Mucosa of gallbladder (tissue), 1 donor: ENCODE data around the gene SPATA25. TPM values are rescaled to one million over a fixed set of nuclear protein-coding genes. Genes with fewer than 3 reads are reported as not detected.

Source experiments
- DNase-seq: peaks from one replicate; pipeline ENCODE4 v3.0.0-alpha.2; 2020; ENCODE audit warnings: low spot score
- total RNA-seq: library from RNA; stranded (reverse); gene quantifications from one replicate; pipeline ENCODE4 v1.2.1, GENCODE V29; 2021
- donor health status: DM: no; HTN: no; CAD: no.

SPATA25 gene
- total RNA-seq, 1 donor from 2014 or later: 2.8 TPM

DNA sequence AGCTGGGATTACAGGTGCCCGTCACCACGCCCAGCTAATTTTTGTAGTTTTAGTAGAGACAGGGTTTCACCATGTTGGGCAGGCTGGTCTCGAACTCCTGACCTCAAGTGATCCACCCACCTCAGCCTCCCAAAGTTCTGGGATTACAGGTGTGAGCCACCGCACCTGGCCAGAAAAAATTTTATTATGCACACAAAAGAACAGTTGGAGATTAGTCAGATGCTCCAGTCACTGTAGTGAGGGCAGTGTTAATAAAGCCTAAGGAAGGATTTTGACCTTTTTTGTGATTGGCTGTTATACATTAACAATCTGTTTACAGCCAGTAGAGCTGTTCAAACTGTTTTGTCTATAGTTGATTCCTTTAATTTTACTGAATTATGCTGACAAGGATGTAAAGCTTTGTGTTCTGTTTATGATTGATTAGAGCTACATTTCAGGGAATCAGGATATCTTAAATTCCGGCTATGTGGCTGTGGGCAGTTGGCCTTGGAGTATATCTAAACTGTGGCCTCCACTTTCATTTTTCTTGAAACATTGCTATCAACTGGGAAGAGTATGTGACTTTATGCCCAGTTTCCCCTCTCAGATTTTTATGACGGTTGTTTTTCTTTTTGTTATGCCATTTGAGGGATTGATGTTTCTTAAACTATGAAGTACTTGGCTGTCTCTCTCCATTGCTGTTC, 20.1 kb downstream of the SPATA25 start:
- no peak for DNase-seq

DNA sequence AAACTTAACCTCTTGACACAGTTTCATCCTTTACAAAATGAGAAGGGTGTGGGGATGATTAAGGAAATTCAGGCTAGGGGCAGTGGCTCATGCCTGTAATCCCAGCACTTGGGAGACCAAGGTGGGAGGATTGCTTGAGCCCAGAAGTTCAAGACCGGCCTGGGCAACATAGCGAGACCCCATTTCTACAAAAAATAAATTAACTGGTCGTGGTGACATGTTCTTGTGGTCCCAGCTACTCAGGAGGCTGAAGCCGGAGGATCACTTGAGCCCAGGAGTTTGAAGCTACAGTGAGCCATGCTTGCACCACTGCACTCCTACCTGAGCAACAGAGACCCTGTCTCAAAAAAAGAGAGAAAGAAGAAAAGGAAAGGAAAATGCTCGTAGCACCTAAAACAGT, 21.0 kb downstream of the SPATA25 start:
- DNase-seq: no peak

DNA sequence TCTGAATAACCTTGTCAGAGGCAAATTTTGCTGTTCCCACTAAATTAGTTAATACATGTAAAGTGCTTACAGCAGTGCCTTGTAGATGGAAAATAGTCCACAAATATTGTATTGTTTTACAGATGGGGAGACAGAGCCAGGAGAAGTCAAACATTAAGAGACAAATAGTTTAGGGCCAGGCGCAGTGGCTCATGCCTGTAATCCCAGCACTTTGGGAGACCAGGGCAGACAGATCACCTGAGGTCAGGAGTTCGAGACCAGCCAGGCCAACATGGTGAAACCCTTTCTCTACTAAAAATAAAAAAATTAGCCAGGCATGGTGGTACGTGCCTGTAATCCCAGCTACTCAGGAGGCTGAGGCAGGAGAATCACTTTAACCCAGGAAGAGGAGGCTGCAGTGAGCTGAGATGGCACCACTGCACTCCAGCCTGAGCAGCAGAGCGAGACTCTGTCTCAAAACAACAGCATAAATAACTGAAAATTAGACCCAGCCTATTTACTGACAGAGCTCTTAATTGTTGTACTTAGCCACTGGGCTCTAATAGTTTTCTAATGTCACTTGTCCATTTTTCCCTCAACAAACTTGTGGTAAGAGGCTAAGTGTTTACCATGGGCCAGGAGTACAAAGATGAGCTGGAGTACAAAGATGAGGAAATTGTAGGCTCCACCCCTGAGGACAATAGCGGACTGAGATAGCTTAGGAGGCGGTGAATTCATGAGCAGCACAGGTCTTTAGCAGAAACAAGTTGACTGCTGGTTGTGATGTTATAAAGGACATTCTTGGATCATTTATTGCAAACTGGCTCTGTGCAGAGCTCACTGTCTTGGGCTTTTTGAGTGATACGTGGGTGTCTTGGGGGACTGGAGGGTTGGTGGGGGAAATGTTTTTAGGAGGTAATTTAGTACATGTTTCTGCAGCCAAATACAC, 23.6 kb downstream of the SPATA25 start:
- no peak for DNase-seq

DNA sequence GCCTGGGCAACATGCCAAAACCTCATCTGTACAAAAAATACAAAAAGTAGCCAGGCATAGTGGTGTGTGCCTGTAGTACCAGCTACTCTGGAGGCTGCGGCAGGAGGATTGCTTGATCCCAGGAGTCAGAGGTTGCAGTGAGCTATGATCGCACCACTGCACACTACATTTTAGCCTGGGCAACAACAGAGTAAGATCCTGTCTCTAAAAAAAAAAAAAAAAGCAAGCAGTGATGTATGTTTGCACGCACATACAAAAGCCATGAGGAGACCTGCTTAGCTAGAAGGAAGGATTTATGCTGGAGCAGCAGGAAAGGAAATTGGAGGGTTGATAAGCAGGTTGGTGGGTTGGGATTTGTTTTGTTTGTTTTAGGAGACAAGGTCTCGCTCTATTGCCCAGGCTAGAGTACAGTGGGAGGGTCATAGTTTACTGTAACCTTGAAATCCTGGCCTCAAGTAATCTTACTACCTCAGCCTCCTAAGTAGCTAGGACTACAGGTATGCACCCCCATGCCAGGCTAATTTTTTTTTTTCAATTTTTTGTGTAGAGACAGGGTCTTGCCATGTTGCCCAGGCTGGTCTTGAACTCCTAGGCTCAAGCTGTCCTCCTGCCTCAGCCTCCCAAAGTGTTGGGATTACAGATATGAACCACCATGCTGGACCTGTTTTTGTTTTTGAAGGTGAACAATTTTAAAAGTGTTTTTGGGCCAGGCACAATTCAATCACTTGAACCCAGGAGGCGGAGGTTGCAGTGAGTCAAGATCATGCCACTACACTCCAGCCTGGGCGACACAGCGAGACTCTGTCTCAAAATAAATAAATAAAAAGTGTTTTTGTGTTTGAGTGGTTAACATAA, 26.0 kb downstream of the SPATA25 start:
- no peak for DNase-seq

DNA sequence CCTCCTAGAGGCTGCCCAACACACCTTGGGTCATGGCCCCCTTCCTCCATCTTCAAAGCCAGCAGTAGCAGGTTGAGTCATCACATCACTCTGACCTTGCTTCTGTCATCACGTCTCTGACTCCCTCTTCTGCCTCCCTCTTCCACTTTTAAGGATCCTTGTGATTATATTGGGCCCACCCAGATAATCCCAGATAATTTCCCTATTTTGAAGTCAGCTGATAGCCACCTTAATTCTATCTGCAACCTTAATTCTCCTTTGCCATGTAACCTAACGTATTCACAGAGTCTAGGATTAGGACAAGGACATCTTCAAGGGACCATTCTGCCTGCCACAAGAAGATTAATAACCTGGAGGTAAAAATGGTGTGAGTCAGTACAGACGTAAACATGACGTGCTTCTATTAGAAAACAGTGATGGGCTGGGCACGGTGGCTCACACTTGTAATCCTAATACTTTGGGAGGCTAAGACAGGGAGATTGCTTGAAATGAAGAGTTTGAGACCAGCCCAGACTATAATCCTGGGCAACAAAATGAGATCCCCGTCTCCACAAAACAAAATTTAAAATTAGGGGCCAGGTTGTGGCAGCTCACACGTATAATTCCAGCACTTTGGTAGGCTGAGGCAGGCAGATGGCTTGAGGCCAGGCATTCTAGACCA, 26.7 kb downstream of the SPATA25 start:
- DNase-seq: no peak

- no peak for DNase-seq
Observed at GRCh38 chr20:45859916-45860315, 27.5 kb downstream of the SPATA25 start.

GRCh38 chr20:45857882-45858216, 29.6 kb downstream of the SPATA25 start:
- DNase-seq: no peak

DNA sequence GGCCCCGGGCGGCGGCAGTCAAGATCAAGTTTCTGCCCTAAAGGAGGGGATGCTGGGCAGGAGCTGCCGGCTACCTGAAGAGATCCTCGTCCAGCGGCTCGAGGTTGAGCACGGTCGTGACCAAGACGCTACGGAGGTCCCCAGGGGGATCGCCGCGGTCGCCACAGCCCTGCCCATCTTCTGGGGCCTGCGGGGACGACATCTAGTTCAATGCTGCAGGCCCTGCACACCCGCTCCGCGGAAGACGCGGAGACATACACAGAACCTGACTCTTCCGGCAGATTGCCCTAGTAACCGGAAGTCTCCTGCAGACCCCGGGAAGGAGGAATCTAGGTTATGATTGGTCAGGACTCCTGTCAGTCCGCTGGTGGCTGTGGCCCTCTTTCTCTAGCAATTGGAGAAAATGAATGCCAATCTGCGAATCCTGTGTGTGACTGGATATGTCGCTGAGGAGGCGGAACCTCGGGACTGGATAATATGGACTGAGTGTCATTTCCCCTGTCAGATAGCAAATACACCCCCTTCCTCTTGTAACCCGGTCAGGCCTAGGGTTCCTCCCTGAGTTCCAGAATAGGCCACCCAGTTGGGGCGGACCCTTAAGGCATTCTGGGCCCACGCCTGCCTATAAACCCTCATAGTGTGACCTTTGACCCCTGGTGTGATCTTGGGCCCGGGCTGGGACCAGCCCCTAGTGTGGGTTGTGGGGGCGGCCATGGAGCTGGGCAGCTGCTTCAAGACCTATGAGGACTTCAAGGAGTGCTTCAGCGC, 30.1 kb downstream of the SPATA25 start, which contains the start of the genes ACOT8 and ZSWIM3:
TSS of gene ACOT8 (minus strand) at position 279 of the 768 bp plus-strand sequence. CDS start at position 202, 77 bp downstream.
TSS of gene ZSWIM3 (plus strand) at position 501 of the 768 bp plus-strand sequence. CDS start at position 713, 212 bp downstream.
- peak; percentile 100 for DNase-seq

DNA sequence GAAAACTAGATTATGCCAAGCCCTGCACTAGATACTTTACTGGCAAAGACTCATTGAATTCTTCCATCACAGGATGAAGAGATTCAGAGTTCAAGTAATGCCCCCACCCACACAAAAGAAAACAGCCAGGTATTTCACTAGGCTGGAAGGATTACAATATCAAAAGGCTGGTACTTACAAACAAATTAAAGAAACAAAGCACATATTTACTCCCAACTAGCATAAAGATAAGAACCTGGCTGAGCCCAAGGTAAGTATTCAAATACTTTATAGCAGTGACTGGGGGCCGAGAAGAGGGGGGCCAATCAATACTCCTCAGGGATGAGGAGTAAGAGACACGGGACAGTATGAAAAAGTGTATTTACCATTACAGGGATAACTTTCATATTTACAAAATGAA, 33.9 kb downstream of the SPATA25 start:
- DNase-seq: no peak

- no peak for DNase-seq
Observed at GRCh38 chr20:45852326-45852725, 35.1 kb downstream of the SPATA25 start.

DNA sequence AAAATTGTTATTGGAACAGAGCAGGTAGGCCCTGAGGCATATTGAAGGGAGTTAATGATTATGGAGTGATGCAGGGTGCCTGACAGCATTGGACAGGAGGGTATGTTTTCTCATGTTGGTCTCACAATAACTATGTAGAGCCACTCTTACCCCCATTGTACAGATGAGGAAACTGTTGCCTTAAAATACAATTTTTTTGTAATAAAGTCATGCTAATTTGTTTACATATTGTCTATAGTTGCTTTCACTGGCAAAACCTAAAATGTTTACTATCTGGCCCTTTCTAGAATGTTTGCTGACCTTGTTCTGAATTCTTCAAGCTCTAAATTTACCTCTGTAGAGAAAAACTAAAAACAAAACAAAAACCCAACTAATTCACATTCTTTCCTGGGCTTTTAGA, 35.9 kb downstream of the SPATA25 start:
- no peak for DNase-seq

GRCh38 chr20:45850926-45851325, 36.5 kb downstream of the SPATA25 start:
- DNase-seq: no peak

DNA sequence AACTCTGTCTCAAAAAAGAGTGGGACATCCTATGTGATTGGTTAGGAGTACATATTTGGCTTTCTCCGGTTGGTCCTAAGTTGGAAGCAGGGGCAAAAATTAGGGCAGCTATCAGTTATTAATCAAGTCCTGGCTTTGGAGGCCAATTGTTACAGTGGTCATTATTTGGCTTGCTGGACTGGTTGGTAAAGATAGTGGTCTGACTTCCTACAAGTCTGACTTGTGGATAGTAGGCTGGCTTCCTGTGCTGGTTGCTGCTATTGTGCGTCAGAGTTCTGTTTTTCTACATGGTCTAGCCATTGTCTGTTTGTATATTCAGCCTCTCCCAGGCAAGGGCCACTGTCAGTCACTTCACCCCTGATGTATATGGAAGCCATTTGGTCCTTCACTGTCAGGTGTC, 37.2 kb downstream of the SPATA25 start:
- no peak for DNase-seq

- no peak for DNase-seq
Observed at GRCh38 chr20:45848969-45849582, 38.3 kb downstream of the SPATA25 start.

DNA sequence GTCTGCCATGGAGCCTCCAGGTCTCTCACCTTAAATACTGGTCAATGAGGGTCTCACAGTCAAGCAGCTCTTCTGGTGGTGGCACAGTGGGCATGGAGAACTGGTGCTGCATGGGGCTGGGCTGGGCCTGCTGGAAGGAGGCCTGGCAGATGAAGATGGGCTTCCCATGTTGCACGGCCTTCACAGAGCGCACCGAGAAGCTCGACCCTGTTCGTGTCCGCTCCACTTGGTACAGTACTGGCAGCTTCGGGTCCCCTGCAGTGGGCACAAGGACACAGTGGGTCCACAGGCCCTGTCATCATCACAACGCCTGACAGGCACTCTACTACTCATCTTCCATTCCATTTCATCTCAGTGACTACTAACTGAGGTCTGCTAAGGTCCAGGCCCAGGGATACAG, 39.0 kb downstream of the SPATA25 start:
- DNase-seq: no peak

DNA sequence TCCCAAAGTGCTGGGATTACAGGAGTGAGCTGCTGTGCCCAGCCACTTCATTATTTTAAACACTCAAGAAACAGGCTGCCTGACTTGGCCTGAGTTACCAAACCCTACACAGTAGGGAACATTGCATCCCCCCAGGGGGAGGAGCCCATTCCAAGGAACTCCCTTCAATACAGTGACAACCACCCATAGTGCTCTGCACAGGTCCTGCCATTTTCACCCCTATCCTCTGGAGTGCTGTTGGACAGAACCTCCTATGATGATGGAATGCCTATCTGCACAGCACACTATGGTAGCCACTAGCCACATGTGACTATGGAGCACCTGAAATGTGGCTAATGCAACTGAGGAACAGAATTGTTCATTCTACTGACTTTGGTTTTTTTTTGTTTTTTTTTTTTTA, 42.0 kb downstream of the SPATA25 start:
- DNase-seq: no peak

GRCh38 chr20:45843506-45843905, 43.9 kb downstream of the SPATA25 start:
- no peak for DNase-seq

- DNase-seq: no peak
Observed at GRCh38 chr20:45842169-45842812, 45.1 kb downstream of the SPATA25 start.

- DNase-seq: no peak
Observed at GRCh38 chr20:45841407-45842129, 45.9 kb downstream of the SPATA25 start.
